Measurements from ENCODE around the gene MEI1.

The MEI1 gene

DNA sequence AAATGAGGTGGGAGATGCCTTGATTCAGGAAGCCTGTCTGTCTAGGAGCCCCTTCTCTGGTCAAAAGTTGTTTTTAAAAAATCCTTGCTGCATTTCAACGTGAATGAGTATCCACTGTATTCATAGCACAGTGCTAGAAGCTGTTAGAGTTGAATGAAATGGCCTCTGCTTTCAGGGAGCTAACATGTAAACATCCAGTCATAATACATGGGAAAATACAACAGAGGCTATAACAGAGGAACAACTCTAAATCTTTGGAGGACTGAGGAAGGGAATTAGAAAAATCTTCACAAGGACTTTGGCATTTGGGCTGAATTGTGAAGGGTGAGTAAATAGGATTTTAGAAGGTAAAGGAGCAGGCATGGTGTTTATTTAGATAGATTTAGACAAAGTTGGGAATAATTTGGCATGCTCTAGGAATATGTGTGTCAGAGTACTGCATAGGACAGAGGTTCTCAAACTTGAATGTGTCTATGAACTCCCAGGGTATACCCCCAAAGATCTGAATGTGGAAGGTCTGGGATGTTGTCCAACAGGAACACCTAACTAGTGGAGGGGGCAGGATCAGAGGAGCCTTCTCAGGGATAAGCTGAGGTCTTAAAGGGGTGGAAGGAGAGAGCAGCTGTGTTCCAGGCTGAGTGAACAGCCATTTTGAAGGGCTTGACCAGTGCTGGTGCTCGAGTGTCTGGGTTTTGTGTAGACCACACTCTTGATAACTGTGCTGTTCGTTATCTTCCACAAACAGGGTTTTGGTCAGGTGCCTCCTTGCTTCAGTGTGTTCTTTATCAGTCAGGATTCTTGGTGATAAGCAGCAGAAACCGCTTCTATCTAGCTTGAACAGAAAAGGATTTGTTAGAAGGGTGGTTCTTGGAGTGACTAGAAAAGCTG is 146.3 kb downstream of the MEI1 start:
- DNase-seq = no peak

DNA sequence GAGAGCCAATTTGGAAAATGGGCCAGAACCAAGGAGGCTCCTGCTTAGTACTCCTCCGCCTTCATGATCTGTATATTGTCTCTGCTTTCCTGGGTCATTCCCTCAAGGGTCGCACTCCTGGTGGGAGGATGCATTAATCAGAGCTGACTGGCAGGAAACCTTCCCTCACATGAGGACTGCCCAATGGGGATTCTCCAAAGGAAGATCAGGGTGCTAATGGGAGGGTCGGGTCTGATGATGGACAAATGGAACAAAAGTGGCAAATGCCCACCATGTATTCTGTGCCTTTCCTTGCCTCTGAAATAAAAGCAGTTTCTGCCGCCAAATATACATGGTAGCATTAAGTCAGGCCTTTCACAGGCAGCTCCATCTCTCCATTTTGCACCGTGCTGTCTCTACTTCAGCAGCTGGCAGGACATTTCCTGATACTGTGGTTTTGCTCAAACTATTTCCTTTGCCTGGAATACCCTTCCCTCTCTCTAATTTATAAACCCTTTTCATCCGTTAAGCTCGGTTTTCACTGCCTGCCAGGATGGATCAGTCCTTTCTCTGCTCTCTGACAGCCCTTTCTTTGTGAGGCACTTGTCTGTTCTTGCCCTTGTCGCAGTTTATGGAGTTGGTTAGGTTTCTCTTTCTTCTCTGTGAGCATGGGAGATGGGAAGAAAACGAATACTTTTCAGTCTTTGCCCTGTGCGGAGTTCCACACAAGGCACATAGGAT is 147.1 kb downstream of the MEI1 start:
- DNase-seq = no peak

DNA sequence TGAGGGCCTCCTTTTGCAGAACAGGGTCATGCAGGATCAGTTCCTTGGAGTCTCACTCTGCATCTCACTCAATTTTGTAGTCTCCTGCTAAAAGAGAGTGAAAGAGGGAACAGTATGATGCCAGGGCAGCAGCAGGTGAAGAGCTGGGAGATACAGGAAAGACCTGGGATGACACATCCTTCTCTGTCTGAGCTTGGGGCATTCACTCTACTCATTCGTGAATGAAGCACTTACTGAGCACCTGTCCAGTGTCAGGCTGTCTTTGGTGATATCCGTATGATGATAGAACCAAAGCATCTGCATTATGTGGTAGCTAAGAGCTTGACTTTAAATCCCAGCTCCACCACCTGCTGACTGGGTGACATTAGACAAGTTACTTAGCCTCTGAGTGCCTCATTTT is 148.0 kb downstream of the MEI1 start:
- DNase-seq = no peak

DNA sequence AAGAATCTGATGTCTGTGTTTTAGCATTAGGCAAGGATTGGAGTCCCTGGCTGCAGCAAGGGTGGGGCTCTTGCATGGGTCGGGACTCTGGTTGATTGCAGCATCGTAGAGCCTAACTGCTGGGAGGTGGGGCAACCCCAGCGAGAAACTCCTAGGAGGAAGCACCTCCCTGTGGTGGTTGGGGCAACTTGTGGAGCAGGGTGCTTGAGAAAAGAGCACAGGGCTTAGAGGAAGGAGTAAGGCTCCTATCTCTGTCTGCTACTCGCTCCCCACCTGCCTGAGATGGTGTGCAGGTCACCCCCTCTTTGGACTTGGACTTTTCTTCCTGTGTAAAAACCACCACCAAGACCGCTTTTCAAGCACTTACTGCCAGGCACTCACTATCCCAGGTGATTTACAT is 149.2 kb downstream of the MEI1 start:
- no peak for DNase-seq

Data from NCI-H446 treated with DMSO at 0.1 percent for 48 hours (cell line).